Stomach (tissue), 9 donors: ENCODE measurements around the gene GUK1. TPM values are rescaled to one million over a fixed set of nuclear protein-coding genes. Genes with fewer than 3 reads are reported as not detected.

Experiments
- DNase-seq, 2 donors: peaks; one replicate each; pipeline versions ENCODE4 v3.0.0 to v3.0.0-alpha.2; 2013 to 2019
- H3K27ac ChIP-seq, 5 donors: fragments of 200-600 bp in 4 of 5; sonication (generic) in 4 of 5; one replicate each; pipeline ENCODE4 v1.5.1; 2013 to 2019; ENCODE audit warnings: mild to moderate bottlenecking in 1 of 5, moderate library complexity in 1 of 5
- H3K27me3 ChIP-seq, 3 donors: fragments of 200-600 bp; sonication (generic); one replicate each; pipeline ENCODE4 v1.5.1; 2017 to 2019; ENCODE audit warnings: mixed run types in 1 of 3
- H3K36me3 ChIP-seq, 4 donors: fragments of 200-600 bp; sonication (generic); 1 replicate in 3 of 4; 2 replicates in 1 of 4; pipeline ENCODE4 v1.5.1; 2016 to 2019
- H3K4me1 ChIP-seq, 4 donors: fragments of 200-600 bp; sonication (generic); one replicate each; pipeline ENCODE4 v1.5.1; 2016 to 2019
- H3K4me3 ChIP-seq, 4 donors: fragments of 200-600 bp; sonication (generic) in 3 of 4; one replicate each; pipeline ENCODE4 v1.5.1; 2016 to 2019; ENCODE audit warnings: mild to moderate bottlenecking in 1 of 4
- H3K9me3 ChIP-seq, 4 donors: fragments of 200-600 bp; sonication (generic); one replicate each; pipeline ENCODE4 v1.5.1; 2016 to 2019
- CTCF ChIP-seq, 7 experiments: fragments of 450-650 bp in 4 of 7; fragments of 200-600 bp in 3 of 7; sonication (generic) in 3 of 7; IDR thresholded peaks; one replicate each; pipeline ENCODE4 v1.5.1; 2016 to 2019; ENCODE audit warnings: antibody characterized with exemption in 7 of 7, control low read depth in 2 of 7, mild to moderate bottlenecking in 1 of 7
- EP300 ChIP-seq: sonication (generic); formaldehyde crosslinking; IDR thresholded peaks from one replicate; pipeline ENCODE4 v1.6.1; 2017; ENCODE audit warnings: antibody characterized with exemption
- POLR2A ChIP-seq, 4 donors: fragments of 450-650 bp; IDR thresholded peaks; one replicate each; pipeline ENCODE4 v1.6.1; 2016; ENCODE audit warnings: antibody characterized with exemption in 4 of 4, control low read depth in 2 of 4, mild to moderate bottlenecking in 1 of 4, moderate library complexity in 1 of 4
- POLR2AphosphoS5 ChIP-seq, 3 donors: sonication (generic); formaldehyde crosslinking; IDR thresholded peaks; one replicate each; pipeline ENCODE4 v1.6.1; 2016; ENCODE audit warnings: antibody characterized with exemption in 3 of 3
- WGBS, 5 donors: extraction: QIAGEN DNeasy Blood & Tissue Kit in 3 of 5; methylation state at CpG; one replicate each; pipeline versions ENCODE4 v1.1.5 to v1.1.7; 2013 to 2018; 5-methylcytosine and 5-hydroxymethylcytosine counted together
- intact Hi-C: fragments of 100-400 bp; cut with DNase I; formaldehyde crosslinking; loops from one replicate; pipeline ENCODE4 v1.15.1; 2023; ENCODE audit warnings: low total_unique reads
- polyA plus RNA-seq, 3 donors: library from polyadenylated mRNA; stranded (reverse); fragments of 200-250 nt; gene quantifications; one replicate each; pipeline ENCODE4 v1.2.3, GENCODE V29; 2013
- total RNA-seq, 5 donors: library from RNA; depleted of rRNA; stranded (reverse); fragments of >200 nt; gene quantifications; one replicate each; pipeline versions ENCODE4 v1.1.0 to v1.2.3, GENCODE V29; 2014 to 2016
- donor health status: healthy with polysubstance abuse.
- donor health status: Bipolar disorder and iron deficiency.
- donor health status: healthy.

GUK1 gene
- total and polyA plus RNA-seq, 8 donors: 179 to 613 (median 282) TPM

- 76 to 98% (median 90%) methylated on average over 22 to 52 of the region's 52 CpGs for WGBS, 5 donors
- no peak for TF ChIP-seq POLR2A (IDR thresholded peaks at IDR 0.05)
- no peak for TF ChIP-seq CTCF (IDR thresholded peaks at IDR 0.05)
- TF ChIP-seq POLR2AphosphoS5 (IDR thresholded peaks at IDR 0.05): no peak
- no peak for TF ChIP-seq EP300
- Histone ChIP-seq H3K36me3 (peaks cover 0 to 33% (median 22%) of the 10 kb centered on the region in 4 donors), H3K4me1 (peaks cover 5 to 26% (median 15%) of the 10 kb centered on the region in 4 donors), H3K27me3 (no peaks in the 10 kb centered on the region), H3K9me3 (no peaks in the 10 kb centered on the region), H3K27ac (peak overlapping the region in 1 of 5 donors; percentile 66), H3K4me3 (peak overlapping the region in 3 of 4 donors; percentile 9 to 32 (median 22))
- DNase-seq: peak in 1 of 2 donors; percentile 42
- intact Hi-C loops: no loop called here
Observed at GRCh38 chr1:228174482-228175315, 34.6 kb downstream of the GUK1 start.

- 90 to 93% (median 91%) methylated on average over 16 to 18 of the region's 18 CpGs for WGBS, 5 donors
Observed at GRCh38 chr1:228175316-228176023, 35.4 kb downstream of the GUK1 start.

GRCh38 chr1:228176024-228176395 is 35.9 kb downstream of the GUK1 start:
- H3K4me3 ChIP-seq: no peak overlapping the region
- no peaks in the 10 kb centered on the region for H3K9me3 ChIP-seq
- peaks cover 5 to 26% (median 15%) of the 10 kb centered on the region in 4 donors for H3K4me1 ChIP-seq
- intact Hi-C loops: no loop called here
- WGBS, 5 donors: 80 to 95% (median 93%) methylated on average over 1 to 4 of the region's 4 CpGs
- DNase-seq: no peak
- peaks cover 0 to 23% (median 19%) of the 10 kb centered on the region in 4 donors for H3K36me3 ChIP-seq
- TF ChIP-seq POLR2AphosphoS5 (IDR thresholded peaks at IDR 0.05) (no peak), CTCF (IDR thresholded peaks at IDR 0.05) (no peak), EP300 (no peak), POLR2A (IDR thresholded peaks at IDR 0.05) (no peak)
- no peaks in the 10 kb centered on the region for H3K27me3 ChIP-seq
- peak overlapping the region in 2 of 5 donors; percentile 1 to 66 for H3K27ac ChIP-seq

More at GRCh38 chr1:228175316-228176023, 35.4 kb downstream of the GUK1 start:
- Histone ChIP-seq H3K4me3 (no peak overlapping the region), H3K27me3 (no peaks in the 10 kb centered on the region), H3K36me3 (peaks cover 0 to 25% (median 19%) of the 10 kb centered on the region in 4 donors), H3K4me1 (peaks cover 5 to 26% (median 15%) of the 10 kb centered on the region in 4 donors), H3K27ac (peak overlapping the region in 2 of 5 donors; percentile 1 to 66), H3K9me3 (no peaks in the 10 kb centered on the region)
- DNase-seq: peak in 1 of 2 donors; percentile 17
- TF ChIP-seq POLR2AphosphoS5 (IDR thresholded peaks at IDR 0.05) (no peak), POLR2A (IDR thresholded peaks at IDR 0.05) (no peak), EP300 (no peak), CTCF (IDR thresholded peaks at IDR 0.05) (no peak)
- intact Hi-C loops: no loop called here

- H3K27ac ChIP-seq: peak overlapping the region in 1 of 5 donors; percentile 66
- DNase-seq: peak in 1 of 2 donors; percentile 69
- 91 to 95% (median 93%) methylated on average over 15 to 19 of the region's 19 CpGs for WGBS, 5 donors
- intact Hi-C loops: no loop called here
- no peak overlapping the region for H3K4me3 ChIP-seq
- no peak for TF ChIP-seq POLR2A (IDR thresholded peaks at IDR 0.05)
- no peak for TF ChIP-seq CTCF (IDR thresholded peaks at IDR 0.05)
- TF ChIP-seq POLR2AphosphoS5 (IDR thresholded peaks at IDR 0.05): no peak
- TF ChIP-seq EP300: no peak
- H3K9me3 ChIP-seq: no peaks in the 10 kb centered on the region
- H3K36me3 ChIP-seq: peaks cover 0 to 23% (median 19%) of the 10 kb centered on the region in 4 donors
- H3K27me3 ChIP-seq: no peaks in the 10 kb centered on the region
- H3K4me1 ChIP-seq: peaks cover 5 to 26% (median 15%) of the 10 kb centered on the region in 4 donors
Observed at GRCh38 chr1:228176461-228177182, 36.5 kb downstream of the GUK1 start.
